GM12891 (cell line): ENCODE data around the gene EYA3.

Source experiments
- DNase-seq: peaks from one replicate; pipeline ENCODE4 v3.0.0; 2011; ENCODE audit warnings: low spot score; ENCODE audit not compliant: insufficient read length
- FAIRE-seq: peaks from 2 replicates; lab custom pipeline; 2011; peaks lifted over from hg19 to GRCh38; lab: Jason Lieb, UNC
- PAX5 ChIP-seq: IDR thresholded peaks from 2 replicates; pipeline ENCODE4 v1.6.1; 2011; ENCODE audit warnings: low read length, moderate library complexity, mild to moderate bottlenecking; ENCODE audit not compliant: insufficient read depth, severe bottlenecking
- POLR2A ChIP-seq: IDR thresholded peaks from 2 replicates; pipeline ENCODE4 v1.6.1; 2011; ENCODE audit warnings: low read depth, low read length, control low read depth
- POLR2AphosphoS5 ChIP-seq: IDR thresholded peaks from 2 replicates; pipeline ENCODE4 v1.6.1; 2011; ENCODE audit warnings: low read depth, low read length, control low read depth
- POU2F2 ChIP-seq: IDR thresholded peaks from 2 replicates; pipeline ENCODE4 v1.6.1; 2011; ENCODE audit warnings: low read depth, mild to moderate bottlenecking, control low read depth, low read length, moderate library complexity
- SPI1 ChIP-seq: IDR thresholded peaks from 2 replicates; pipeline ENCODE4 v1.6.1; 2011; ENCODE audit warnings: low read depth, low read length, control low read depth
- TAF1 ChIP-seq: IDR thresholded peaks from 2 replicates; pipeline ENCODE4 v1.6.1; 2011; ENCODE audit warnings: low read depth, low read length, control low read depth

Gene EYA3

GRCh38 chr1:28074892-28075511 lies 13.4 kb downstream of the EYA3 start:
- no peak for TF ChIP-seq SPI1
- TF ChIP-seq POLR2A = no peak
- no peak for TF ChIP-seq PAX5
- no peak for TF ChIP-seq TAF1
- no peak for TF ChIP-seq POLR2AphosphoS5
- no peak for TF ChIP-seq POU2F2
- DNase-seq (no peak), FAIRE-seq (peak; percentile 61)

GRCh38 chr1:28073867-28074266 lies 14.5 kb downstream of the EYA3 start:
- TF ChIP-seq TAF1 (no peak), SPI1 (no peak), PAX5 (no peak), POU2F2 (no peak), POLR2AphosphoS5 (no peak), POLR2A (no peak)
- no peak for FAIRE-seq
- no peak for DNase-seq

- TF ChIP-seq POU2F2 (no peak), PAX5 (no peak), TAF1 (no peak), SPI1 (peak; percentile 48; the same call in 1 of the 2 replicates), POLR2AphosphoS5 (no peak), POLR2A (no peak)
- FAIRE-seq = no peak
- no peak for DNase-seq
These were observed 16.6 kb downstream of the EYA3 start for GRCh38 chr1:28071813-28072212.

GRCh38 chr1:28070725-28071593 lies 17.5 kb downstream of the EYA3 start:
- DNase-seq (no peak), FAIRE-seq (peak; percentile 33)
- TF ChIP-seq POLR2AphosphoS5 = no peak
- no peak for TF ChIP-seq POU2F2
- TF ChIP-seq POLR2A = no peak
- TF ChIP-seq PAX5 = no peak
- no peak for TF ChIP-seq SPI1
- no peak for TF ChIP-seq TAF1

GRCh38 chr1:28067523-28068090 lies 20.8 kb downstream of the EYA3 start:
- TF ChIP-seq POU2F2 (no peak), SPI1 (no peak), POLR2A (no peak), TAF1 (no peak), POLR2AphosphoS5 (no peak), PAX5 (no peak)
- FAIRE-seq (peak; percentile 55), DNase-seq (no peak)

GRCh38 chr1:28066393-28067154 lies 21.8 kb downstream of the EYA3 start:
- DNase-seq (no peak), FAIRE-seq (no peak)
- TF ChIP-seq POU2F2 (no peak), TAF1 (no peak), SPI1 (no peak), POLR2AphosphoS5 (no peak), PAX5 (no peak), POLR2A (no peak)

- no peak for TF ChIP-seq SPI1
- TF ChIP-seq POLR2AphosphoS5 = no peak
- no peak for TF ChIP-seq POU2F2
- TF ChIP-seq PAX5 = no peak
- TF ChIP-seq POLR2A = no peak
- no peak for TF ChIP-seq TAF1
- FAIRE-seq = no peak
- DNase-seq = no peak
These were observed 24.3 kb downstream of the EYA3 start for GRCh38 chr1:28064064-28064463.

- DNase-seq (no peak), FAIRE-seq (no peak)
- TF ChIP-seq PAX5 (no peak), POLR2A (no peak), TAF1 (no peak), SPI1 (no peak), POU2F2 (no peak), POLR2AphosphoS5 (no peak)
These were observed 25.6 kb downstream of the EYA3 start for GRCh38 chr1:28062806-28063205.
